ENCODE measurements around the gene CPSF7.

CPSF7 gene

GRCh38 chr11:61380884-61381283, 48.9 kb downstream of the CPSF7 start:
- H3K27me3 Mint-ChIP-seq, result no peaks in the 10 kb centered on the region
- H3K9me3 Mint-ChIP-seq, result no peaks in the 10 kb centered on the region
- H3K4me3 Mint-ChIP-seq, result no peak overlapping the region
- H3K4me1 Mint-ChIP-seq (ENCODE audit: low read depth), result peaks cover 9% of the 10 kb centered on the region
- peaks cover 14% of the 10 kb centered on the region for H3K36me3 Mint-ChIP-seq (ENCODE audit: low read depth)
- H3K27ac Mint-ChIP-seq, result no peak overlapping the region

- H3K9me3 Mint-ChIP-seq, result no peaks in the 10 kb centered on the region
- no peaks in the 10 kb centered on the region for H3K27me3 Mint-ChIP-seq
- H3K4me3 Mint-ChIP-seq, result no peak overlapping the region
- peaks cover 22% of the 10 kb centered on the region for H3K36me3 Mint-ChIP-seq (ENCODE audit: low read depth)
- H3K27ac Mint-ChIP-seq, result no peak overlapping the region
- no peaks in the 10 kb centered on the region for H3K4me1 Mint-ChIP-seq (ENCODE audit: low read depth)
These were observed 51.0 kb downstream of the CPSF7 start for GRCh38 chr11:61378713-61379313.

GRCh38 chr11:61377461-61378160, 52.2 kb downstream of the CPSF7 start:
- H3K27ac Mint-ChIP-seq, result no peak overlapping the region
- H3K4me1 Mint-ChIP-seq (ENCODE audit: low read depth), result no peaks in the 10 kb centered on the region
- H3K27me3 Mint-ChIP-seq, result no peaks in the 10 kb centered on the region
- H3K9me3 Mint-ChIP-seq, result no peaks in the 10 kb centered on the region
- H3K4me3 Mint-ChIP-seq, result no peak overlapping the region
- peaks cover 25% of the 10 kb centered on the region for H3K36me3 Mint-ChIP-seq (ENCODE audit: low read depth)

GRCh38 chr11:61375761-61376108, 54.0 kb downstream of the CPSF7 start:
- no peaks in the 10 kb centered on the region for H3K27me3 Mint-ChIP-seq
- peaks cover 35% of the 10 kb centered on the region for H3K36me3 Mint-ChIP-seq (ENCODE audit: low read depth)
- H3K4me3 Mint-ChIP-seq, result no peak overlapping the region
- H3K9me3 Mint-ChIP-seq, result no peaks in the 10 kb centered on the region
- no peak overlapping the region for H3K27ac Mint-ChIP-seq
- no peaks in the 10 kb centered on the region for H3K4me1 Mint-ChIP-seq (ENCODE audit: low read depth)

GRCh38 chr11:61372659-61373420, 56.9 kb downstream of the CPSF7 start:
- Mint-ChIP-seq H3K27ac (no peak overlapping the region), H3K27me3 (no peaks in the 10 kb centered on the region), H3K4me3 (no peak overlapping the region), H3K36me3 (ENCODE audit: low read depth) (peaks cover 61% of the 10 kb centered on the region), H3K4me1 (ENCODE audit: low read depth) (peaks cover 19% of the 10 kb centered on the region), H3K9me3 (no peaks in the 10 kb centered on the region)

- H3K4me3 Mint-ChIP-seq, result no peak overlapping the region
- H3K36me3 Mint-ChIP-seq (ENCODE audit: low read depth), result peaks cover 71% of the 10 kb centered on the region
These were observed 59.3 kb downstream of the CPSF7 start for GRCh38 chr11:61370349-61371005.

GRCh38 chr11:61369372-61370348, 60.1 kb downstream of the CPSF7 start:
- Mint-ChIP-seq H3K4me1 (ENCODE audit: low read depth) (peaks cover 19% of the 10 kb centered on the region), H3K9me3 (no peaks in the 10 kb centered on the region), H3K27ac (no peak overlapping the region), H3K27me3 (no peaks in the 10 kb centered on the region), H3K4me3 (no peak overlapping the region), H3K36me3 (ENCODE audit: low read depth) (peaks cover 68% of the 10 kb centered on the region)

More at GRCh38 chr11:61370349-61371005, 59.3 kb downstream of the CPSF7 start:
- peaks cover 19% of the 10 kb centered on the region for H3K4me1 Mint-ChIP-seq (ENCODE audit: low read depth)
- no peaks in the 10 kb centered on the region for H3K9me3 Mint-ChIP-seq
- no peak overlapping the region for H3K27ac Mint-ChIP-seq
- H3K27me3 Mint-ChIP-seq, result no peaks in the 10 kb centered on the region

GRCh38 chr11:61368646-61369045, 61.1 kb downstream of the CPSF7 start:
- Mint-ChIP-seq H3K4me3 (no peak overlapping the region), H3K27me3 (no peaks in the 10 kb centered on the region), H3K27ac (no peak overlapping the region), H3K9me3 (no peaks in the 10 kb centered on the region), H3K4me1 (ENCODE audit: low read depth) (peaks cover 22% of the 10 kb centered on the region), H3K36me3 (ENCODE audit: low read depth) (peaks cover 75% of the 10 kb centered on the region)

GRCh38 chr11:61367406-61367805, 62.4 kb downstream of the CPSF7 start:
- H3K27ac Mint-ChIP-seq, result no peak overlapping the region
- peaks cover 80% of the 10 kb centered on the region for H3K36me3 Mint-ChIP-seq (ENCODE audit: low read depth)
- H3K9me3 Mint-ChIP-seq, result no peaks in the 10 kb centered on the region
- peaks cover 34% of the 10 kb centered on the region for H3K4me1 Mint-ChIP-seq (ENCODE audit: low read depth)
- no peak overlapping the region for H3K4me3 Mint-ChIP-seq
- no peaks in the 10 kb centered on the region for H3K27me3 Mint-ChIP-seq

- Mint-ChIP-seq H3K27ac (peak overlapping the region; percentile 99), H3K4me3 (peak overlapping the region; percentile 100), H3K4me1 (ENCODE audit: low read depth) (peaks cover 41% of the 10 kb centered on the region), H3K36me3 (ENCODE audit: low read depth) (peaks cover 58% of the 10 kb centered on the region), H3K27me3 (no peaks in the 10 kb centered on the region), H3K9me3 (no peaks in the 10 kb centered on the region)
These were observed 65.6 kb downstream of the CPSF7 start for GRCh38 chr11:61364012-61364675.

GRCh38 chr11:61362542-61362875, 67.3 kb downstream of the CPSF7 start:
- peaks cover 43% of the 10 kb centered on the region for H3K4me1 Mint-ChIP-seq (ENCODE audit: low read depth)
- H3K4me3 Mint-ChIP-seq, result peak overlapping the region; percentile 100
- peaks cover 44% of the 10 kb centered on the region for H3K36me3 Mint-ChIP-seq (ENCODE audit: low read depth)
- H3K9me3 Mint-ChIP-seq, result no peaks in the 10 kb centered on the region
- H3K27me3 Mint-ChIP-seq, result no peaks in the 10 kb centered on the region
- H3K27ac Mint-ChIP-seq, result peak overlapping the region; percentile 99

- no peaks in the 10 kb centered on the region for H3K9me3 Mint-ChIP-seq
- H3K4me1 Mint-ChIP-seq (ENCODE audit: low read depth), result peaks cover 49% of the 10 kb centered on the region
- no peaks in the 10 kb centered on the region for H3K27me3 Mint-ChIP-seq
- peak within 1 kb of the TSS; percentile 99 for H3K27ac Mint-ChIP-seq
- H3K36me3 Mint-ChIP-seq (ENCODE audit: low read depth), result peaks cover 38% of the 10 kb centered on the region
- H3K4me3 Mint-ChIP-seq, result peak within 1 kb of the TSS; percentile 100
These were observed 67.8 kb downstream of the CPSF7 start, which contains the start of the genes CYB561A3 and TMEM138 for GRCh38 chr11:61361741-61362541. TSS of gene CYB561A3 (minus strand) at chr11:61361882. CDS start at chr11:61356713, 5,169 bp downstream. TSS of gene TMEM138 (plus strand) at chr11:61362374. CDS start at chr11:61364391, 2,017 bp downstream.

- Mint-ChIP-seq H3K36me3 (ENCODE audit: low read depth) (peaks cover 32% of the 10 kb centered on the region), H3K27me3 (no peaks in the 10 kb centered on the region), H3K27ac (peak overlapping the region; percentile 99), H3K4me3 (peak overlapping the region; percentile 100), H3K4me1 (ENCODE audit: low read depth) (peaks cover 51% of the 10 kb centered on the region), H3K9me3 (no peaks in the 10 kb centered on the region)
These were observed 68.5 kb downstream of the CPSF7 start for GRCh38 chr11:61361237-61361740.

Data from stimulated activated naive CD8-positive, alpha-beta T cell treated with anti-CD3 and anti-CD28 coated beads, Interleukin-15, Interleukin-2, amounts not matched to agents 100 ng/mL and 50 ng/mL, for 24 hours (primary cell).